ENCODE results near the gene KCNJ11. TPM values are rescaled to one million over a fixed set of nuclear protein-coding genes. Genes with fewer than 3 reads are reported as not detected.

KCNJ11 gene
- total and polyA plus RNA-seq, 2 of the 8 experiments (the other 6 are each of a cell fraction or from before 2014, with no cell fraction given) = 3.8 to 6.3 TPM

DNA sequence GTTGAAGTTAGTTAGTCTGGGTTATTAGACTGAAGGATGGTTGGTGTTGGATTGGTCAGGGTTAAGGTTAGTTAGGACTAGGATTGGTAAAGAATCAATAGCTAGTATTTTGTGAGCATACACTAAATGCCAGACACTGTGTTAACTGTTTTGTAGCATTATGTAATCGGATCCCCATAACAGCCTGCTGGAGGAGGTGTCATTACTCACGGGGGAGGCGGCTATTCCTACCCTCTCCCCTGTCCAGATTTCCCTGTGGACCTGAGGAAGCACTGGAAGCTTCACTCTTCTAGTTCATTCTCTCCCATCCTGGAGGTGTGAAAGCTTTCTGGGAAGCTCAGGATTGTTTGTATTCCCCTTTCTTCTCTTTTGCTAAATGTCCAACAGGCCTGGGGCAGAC, 40.5 kb upstream of the KCNJ11 start (continued):
- TF ChIP-seq, protein P1, sequence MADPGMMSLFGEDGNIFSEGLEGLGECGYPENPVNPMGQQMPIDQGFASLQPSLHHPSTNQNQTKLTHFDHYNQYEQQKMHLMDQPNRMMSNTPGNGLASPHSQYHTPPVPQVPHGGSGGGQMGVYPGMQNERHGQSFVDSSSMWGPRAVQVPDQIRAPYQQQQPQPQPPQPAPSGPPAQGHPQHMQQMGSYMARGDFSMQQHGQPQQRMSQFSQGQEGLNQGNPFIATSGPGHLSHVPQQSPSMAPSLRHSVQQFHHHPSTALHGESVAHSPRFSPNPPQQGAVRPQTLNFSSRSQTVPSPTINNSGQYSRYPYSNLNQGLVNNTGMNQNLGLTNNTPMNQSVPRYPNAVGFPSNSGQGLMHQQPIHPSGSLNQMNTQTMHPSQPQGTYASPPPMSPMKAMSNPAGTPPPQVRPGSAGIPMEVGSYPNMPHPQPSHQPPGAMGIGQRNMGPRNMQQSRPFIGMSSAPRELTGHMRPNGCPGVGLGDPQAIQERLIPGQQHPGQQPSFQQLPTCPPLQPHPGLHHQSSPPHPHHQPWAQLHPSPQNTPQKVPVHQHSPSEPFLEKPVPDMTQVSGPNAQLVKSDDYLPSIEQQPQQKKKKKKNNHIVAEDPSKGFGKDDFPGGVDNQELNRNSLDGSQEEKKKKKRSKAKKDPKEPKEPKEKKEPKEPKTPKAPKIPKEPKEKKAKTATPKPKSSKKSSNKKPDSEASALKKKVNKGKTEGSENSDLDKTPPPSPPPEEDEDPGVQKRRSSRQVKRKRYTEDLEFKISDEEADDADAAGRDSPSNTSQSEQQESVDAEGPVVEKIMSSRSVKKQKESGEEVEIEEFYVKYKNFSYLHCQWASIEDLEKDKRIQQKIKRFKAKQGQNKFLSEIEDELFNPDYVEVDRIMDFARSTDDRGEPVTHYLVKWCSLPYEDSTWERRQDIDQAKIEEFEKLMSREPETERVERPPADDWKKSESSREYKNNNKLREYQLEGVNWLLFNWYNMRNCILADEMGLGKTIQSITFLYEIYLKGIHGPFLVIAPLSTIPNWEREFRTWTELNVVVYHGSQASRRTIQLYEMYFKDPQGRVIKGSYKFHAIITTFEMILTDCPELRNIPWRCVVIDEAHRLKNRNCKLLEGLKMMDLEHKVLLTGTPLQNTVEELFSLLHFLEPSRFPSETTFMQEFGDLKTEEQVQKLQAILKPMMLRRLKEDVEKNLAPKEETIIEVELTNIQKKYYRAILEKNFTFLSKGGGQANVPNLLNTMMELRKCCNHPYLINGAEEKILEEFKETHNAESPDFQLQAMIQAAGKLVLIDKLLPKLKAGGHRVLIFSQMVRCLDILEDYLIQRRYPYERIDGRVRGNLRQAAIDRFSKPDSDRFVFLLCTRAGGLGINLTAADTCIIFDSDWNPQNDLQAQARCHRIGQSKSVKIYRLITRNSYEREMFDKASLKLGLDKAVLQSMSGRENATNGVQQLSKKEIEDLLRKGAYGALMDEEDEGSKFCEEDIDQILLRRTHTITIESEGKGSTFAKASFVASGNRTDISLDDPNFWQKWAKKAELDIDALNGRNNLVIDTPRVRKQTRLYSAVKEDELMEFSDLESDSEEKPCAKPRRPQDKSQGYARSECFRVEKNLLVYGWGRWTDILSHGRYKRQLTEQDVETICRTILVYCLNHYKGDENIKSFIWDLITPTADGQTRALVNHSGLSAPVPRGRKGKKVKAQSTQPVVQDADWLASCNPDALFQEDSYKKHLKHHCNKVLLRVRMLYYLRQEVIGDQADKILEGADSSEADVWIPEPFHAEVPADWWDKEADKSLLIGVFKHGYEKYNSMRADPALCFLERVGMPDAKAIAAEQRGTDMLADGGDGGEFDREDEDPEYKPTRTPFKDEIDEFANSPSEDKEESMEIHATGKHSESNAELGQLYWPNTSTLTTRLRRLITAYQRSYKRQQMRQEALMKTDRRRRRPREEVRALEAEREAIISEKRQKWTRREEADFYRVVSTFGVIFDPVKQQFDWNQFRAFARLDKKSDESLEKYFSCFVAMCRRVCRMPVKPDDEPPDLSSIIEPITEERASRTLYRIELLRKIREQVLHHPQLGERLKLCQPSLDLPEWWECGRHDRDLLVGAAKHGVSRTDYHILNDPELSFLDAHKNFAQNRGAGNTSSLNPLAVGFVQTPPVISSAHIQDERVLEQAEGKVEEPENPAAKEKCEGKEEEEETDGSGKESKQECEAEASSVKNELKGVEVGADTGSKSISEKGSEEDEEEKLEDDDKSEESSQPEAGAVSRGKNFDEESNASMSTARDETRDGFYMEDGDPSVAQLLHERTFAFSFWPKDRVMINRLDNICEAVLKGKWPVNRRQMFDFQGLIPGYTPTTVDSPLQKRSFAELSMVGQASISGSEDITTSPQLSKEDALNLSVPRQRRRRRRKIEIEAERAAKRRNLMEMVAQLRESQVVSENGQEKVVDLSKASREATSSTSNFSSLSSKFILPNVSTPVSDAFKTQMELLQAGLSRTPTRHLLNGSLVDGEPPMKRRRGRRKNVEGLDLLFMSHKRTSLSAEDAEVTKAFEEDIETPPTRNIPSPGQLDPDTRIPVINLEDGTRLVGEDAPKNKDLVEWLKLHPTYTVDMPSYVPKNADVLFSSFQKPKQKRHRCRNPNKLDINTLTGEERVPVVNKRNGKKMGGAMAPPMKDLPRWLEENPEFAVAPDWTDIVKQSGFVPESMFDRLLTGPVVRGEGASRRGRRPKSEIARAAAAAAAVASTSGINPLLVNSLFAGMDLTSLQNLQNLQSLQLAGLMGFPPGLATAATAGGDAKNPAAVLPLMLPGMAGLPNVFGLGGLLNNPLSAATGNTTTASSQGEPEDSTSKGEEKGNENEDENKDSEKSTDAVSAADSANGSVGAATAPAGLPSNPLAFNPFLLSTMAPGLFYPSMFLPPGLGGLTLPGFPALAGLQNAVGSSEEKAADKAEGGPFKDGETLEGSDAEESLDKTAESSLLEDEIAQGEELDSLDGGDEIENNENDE (IDR thresholded peaks at IDR 0.05; ENCODE audit: insufficient replicate concordance, low read length) = no peak
- TF ChIP-seq, protein P2, sequence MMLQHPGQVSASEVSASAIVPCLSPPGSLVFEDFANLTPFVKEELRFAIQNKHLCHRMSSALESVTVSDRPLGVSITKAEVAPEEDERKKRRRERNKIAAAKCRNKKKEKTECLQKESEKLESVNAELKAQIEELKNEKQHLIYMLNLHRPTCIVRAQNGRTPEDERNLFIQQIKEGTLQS (IDR thresholded peaks at IDR 0.05; ENCODE audit: insufficient read depth, low read depth, low read length) = no peak
- TF ChIP-seq TAF7 (optimal IDR thresholded peaks at IDR 0.05; ENCODE audit: borderline replicate concordance, low read depth, low read length) = no peak
- TF ChIP-seq JUND (IDR thresholded peaks at IDR 0.05; ENCODE audit: low read length) = no peak
- TF ChIP-seq NANOG (IDR thresholded peaks at IDR 0.05; ENCODE audit: insufficient read depth, low read depth, low read length, poor library complexity, severe bottlenecking) = no peak
